Right lung (tissue), 5 donors: ENCODE results near the gene PHC3. TPM values are rescaled to one million over a fixed set of nuclear protein-coding genes. Genes with fewer than 3 reads are reported as not detected.
"Not testable (repeated sequence)": the region's sequence is repeated elsewhere in the genome, so short reads cannot be mapped to it uniquely, and the experiment has no call there.

Source experiments
- DNase-seq, 2 donors: peaks; one replicate each; pipeline ENCODE4 v3.0.0-alpha.2; 2013
- polyA plus RNA-seq, 5 donors: library from polyadenylated mRNA; unstranded; fragments of 120-200 nt; gene quantifications; one replicate each; pipeline versions ENCODE4 v1.2.1 to v1.2.3, GENCODE V29; 2013; ENCODE audit warnings: inconsistent platforms in 1 of 5, low replicate concordance in 1 of 5; ENCODE audit not compliant: insufficient read length in 5 of 5, insufficient read depth in 1 of 5

The PHC3 gene
- polyA plus RNA-seq, 5 donors: 14.8 to 44.4 (median 41.6) TPM

- no peak for DNase-seq
These were observed 51.0 kb downstream of the PHC3 start for GRCh38 chr3:170130532-170130931.

GRCh38 chr3:170128977-170129431 lies 52.5 kb downstream of the PHC3 start:
- DNase-seq: no peak

- no peak for DNase-seq
These were observed 53.1 kb downstream of the PHC3 start for GRCh38 chr3:170128259-170128976.

GRCh38 chr3:170117134-170117533 lies 64.4 kb downstream of the PHC3 start:
- DNase-seq: no peak

GRCh38 chr3:170114165-170114564 lies 67.4 kb downstream of the PHC3 start:
- DNase-seq: not testable (repeated sequence)

- DNase-seq: no peak
These were observed 70.3 kb downstream of the PHC3 start for GRCh38 chr3:170111147-170111771.

- DNase-seq: no peak
These were observed 71.8 kb downstream of the PHC3 start for GRCh38 chr3:170109579-170110293.

- no peak for DNase-seq
These were observed 72.6 kb downstream of the PHC3 start for GRCh38 chr3:170108955-170109354.

GRCh38 chr3:170107941-170108340 lies 73.6 kb downstream of the PHC3 start:
- DNase-seq: no peak

GRCh38 chr3:170102431-170102830 lies 79.1 kb downstream of the PHC3 start:
- DNase-seq: no peak

GRCh38 chr3:170100944-170101343 lies 80.6 kb downstream of the PHC3 start:
- DNase-seq: no peak

- no peak for DNase-seq
These were observed 82.8 kb downstream of the PHC3 start for GRCh38 chr3:170098753-170099152.

GRCh38 chr3:170096342-170096741 lies 85.2 kb downstream of the PHC3 start:
- DNase-seq: no peak

- no peak for DNase-seq
These were observed 85.8 kb downstream of the PHC3 start for GRCh38 chr3:170095771-170096170.

- DNase-seq: no peak
These were observed 88.6 kb downstream of the PHC3 start for GRCh38 chr3:170092907-170093306.

- DNase-seq: no peak
These were observed 90.9 kb downstream of the PHC3 start for GRCh38 chr3:170090601-170090981.

- DNase-seq: no peak
These were observed 91.5 kb downstream of the PHC3 start for GRCh38 chr3:170089862-170090600.

GRCh38 chr3:170085396-170085795 lies 96.1 kb downstream of the PHC3 start:
- no peak for DNase-seq

- DNase-seq: no peak
These were observed 98.2 kb downstream of the PHC3 start for GRCh38 chr3:170083343-170083742.

GRCh38 chr3:170081079-170081741 lies 100.3 kb downstream of the PHC3 start:
- no peak for DNase-seq

GRCh38 chr3:170080605-170081004 lies 100.9 kb downstream of the PHC3 start:
- no peak for DNase-seq
